Fibroblast of lung (primary cell): ENCODE data around the gene MLIP.

Source experiments
- CTCF ChIP-seq, 2 donors: IDR thresholded peaks in 1 of 2; conservative IDR thresholded peaks in 1 of 2; 1 replicate in 1 of 2; 2 replicates in 1 of 2; pipeline ENCODE4 v1.5.1; 2011 to 2012; ENCODE audit warnings: low read length in 2 of 2, control low read depth in 1 of 2, inconsistent platforms in 1 of 2, low read depth in 1 of 2, mild to moderate bottlenecking in 1 of 2
- EZH2 ChIP-seq: IDR thresholded peaks from 2 replicates; pipeline ENCODE4 v1.5.1; 2012; ENCODE audit warnings: low read length, control low read depth, mild to moderate bottlenecking; ENCODE audit errors: missing control alignments

GRCh38 chr6:54254886-54255285 is 143.6 kb downstream of the MLIP start:
- TF ChIP-seq CTCF (conservative IDR thresholded peaks at IDR 0.05 in 1 of 2, IDR thresholded peaks at IDR 0.05 in 1 of 2; ENCODE audit: low read depth in 1 of 2, low read length in 2 of 2) (no peak), EZH2 (no peak)
